Mucosa of gallbladder (tissue), 1 donor: ENCODE results near the gene ACTMAP. TPM values are rescaled to one million over a fixed set of nuclear protein-coding genes. Genes with fewer than 3 reads are reported as not detected.
"Not testable (repeated sequence)": the region's sequence is repeated elsewhere in the genome, so short reads cannot be mapped to it uniquely, and the experiment has no call there.

Source experiments
- DNase-seq: peaks from one replicate; pipeline ENCODE4 v3.0.0-alpha.2; 2020; ENCODE audit warnings: low spot score
- total RNA-seq: library from RNA; stranded (reverse); gene quantifications from one replicate; pipeline ENCODE4 v1.2.1, GENCODE V29; 2021
- donor health status: DM: no; HTN: no; CAD: no.

Gene ACTMAP, protein sequence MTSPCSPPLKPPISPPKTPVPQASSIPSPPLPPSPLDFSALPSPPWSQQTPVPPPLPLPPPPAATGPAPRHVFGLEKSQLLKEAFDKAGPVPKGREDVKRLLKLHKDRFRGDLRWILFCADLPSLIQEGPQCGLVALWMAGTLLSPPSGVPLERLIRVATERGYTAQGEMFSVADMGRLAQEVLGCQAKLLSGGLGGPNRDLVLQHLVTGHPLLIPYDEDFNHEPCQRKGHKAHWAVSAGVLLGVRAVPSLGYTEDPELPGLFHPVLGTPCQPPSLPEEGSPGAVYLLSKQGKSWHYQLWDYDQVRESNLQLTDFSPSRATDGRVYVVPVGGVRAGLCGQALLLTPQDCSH
- 11.6 TPM for total RNA-seq

GRCh38 chr19:40750058-40750873 is at the start of gene ACTMAP:
Gene ACTMAP (minus strand): TSS chr19:40750477. CDS start chr19:40749803, 674 bp downstream.
- peak; percentile 100 for DNase-seq

DNA sequence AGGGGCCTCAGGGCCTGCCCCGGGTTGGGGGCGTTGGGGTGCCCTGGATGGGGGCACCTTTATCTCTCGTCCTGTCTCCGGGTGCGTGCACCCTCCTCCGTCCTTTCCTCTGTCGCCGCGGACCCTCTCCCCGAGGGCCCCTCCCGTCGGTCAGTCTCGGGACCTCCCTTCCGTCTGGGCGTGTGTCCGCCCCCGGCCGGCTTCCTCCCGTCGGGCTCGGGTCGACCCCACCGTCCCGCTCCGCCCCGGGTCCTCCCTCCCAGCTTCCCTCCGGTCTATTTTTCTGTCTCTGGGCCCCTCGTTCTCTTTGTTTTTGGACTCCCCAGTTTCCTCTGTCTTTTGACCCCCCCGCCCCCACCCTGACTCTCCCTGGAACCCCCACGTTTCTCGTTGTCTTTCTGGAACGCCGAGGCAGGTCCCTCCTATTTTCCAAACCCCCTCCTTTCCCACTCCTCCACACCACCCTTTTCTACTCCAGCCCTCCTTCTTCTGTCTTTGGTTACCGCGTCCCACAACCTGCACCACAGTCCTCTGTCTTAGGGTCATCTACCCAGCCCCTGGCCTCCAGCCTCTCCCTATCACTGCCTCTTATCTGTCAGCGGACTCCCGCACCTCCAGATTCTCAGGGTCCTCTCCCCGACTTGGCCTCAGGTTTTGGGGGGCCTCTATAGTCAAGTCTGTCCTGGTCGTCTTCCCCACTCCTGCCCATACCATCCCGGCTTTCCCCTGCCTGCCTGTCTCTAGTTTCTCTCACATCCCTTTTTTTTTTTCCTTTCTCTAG is 49.5 kb upstream of the ACTMAP start:
- no peak for DNase-seq

GRCh38 chr19:40798683-40799557 is 48.6 kb upstream of the ACTMAP start, which contains the start of gene EGLN2:
Gene EGLN2 (plus strand): TSS chr19:40799191. CDS start chr19:40800573, 1,382 bp downstream.
- peak; percentile 100 for DNase-seq

DNA sequence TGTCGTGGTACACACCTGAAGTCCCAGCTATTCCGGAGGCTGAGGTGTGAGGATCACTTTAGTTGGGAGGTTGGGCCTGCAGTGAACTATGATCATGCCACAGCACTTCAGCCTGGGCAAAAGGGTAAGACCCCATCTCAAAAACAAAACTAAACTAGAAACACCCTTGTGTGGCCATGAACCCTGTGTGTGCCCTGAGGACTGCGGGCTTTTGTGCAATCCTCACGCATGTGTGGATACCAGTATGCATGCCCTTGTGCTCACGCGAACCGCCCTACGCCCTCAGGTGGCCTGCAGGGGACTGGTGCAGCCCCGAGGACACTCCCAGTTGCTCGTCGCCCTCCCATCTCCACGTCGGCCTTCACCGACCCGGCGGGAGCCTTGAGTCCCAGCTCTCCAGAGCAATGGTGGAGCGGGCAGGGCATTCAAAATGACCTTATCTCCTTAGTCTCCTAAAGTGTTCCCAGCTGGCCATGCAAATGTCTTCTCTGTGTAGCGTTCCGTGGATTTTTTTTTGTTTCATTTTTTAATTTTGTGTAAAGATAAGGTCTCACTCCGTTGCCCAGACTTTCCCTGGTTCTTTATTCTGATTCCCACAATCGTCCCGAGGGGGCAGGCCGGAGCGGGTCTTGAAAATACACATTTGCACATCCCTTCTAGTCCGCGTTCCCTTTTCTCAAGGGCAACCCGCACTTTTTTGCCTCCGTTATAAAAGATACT is 47.8 kb upstream of the ACTMAP start:
- no peak for DNase-seq

GRCh38 chr19:40797166-40797962 is 47.1 kb upstream of the ACTMAP start:
- no peak for DNase-seq

GRCh38 chr19:40791996-40792395 is 41.7 kb upstream of the ACTMAP start:
- no peak for DNase-seq

DNA sequence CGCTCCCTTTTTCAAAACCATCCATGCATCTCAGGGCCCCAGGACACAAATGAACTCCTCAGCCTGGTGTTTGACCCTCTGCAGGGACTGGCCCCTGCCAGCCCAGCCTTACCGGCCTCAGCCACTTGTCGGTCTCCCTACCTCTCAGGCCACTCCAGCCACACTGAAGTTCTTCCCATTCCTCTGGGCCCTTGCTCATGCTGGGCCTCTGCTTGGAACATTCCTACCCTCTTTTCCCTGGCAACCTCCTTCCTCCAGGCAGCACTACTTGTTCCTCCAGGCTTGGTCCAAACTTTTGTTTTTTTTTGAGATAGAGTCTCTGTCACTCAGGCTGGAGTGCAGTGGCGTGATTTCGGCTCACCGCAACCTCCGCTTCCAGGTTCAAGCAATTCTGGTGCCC is 41.1 kb upstream of the ACTMAP start:
- no peak for DNase-seq

- DNase-seq, result no peak
These were observed 36.1 kb upstream of the ACTMAP start for GRCh38 chr19:40786060-40787037.

GRCh38 chr19:40785526-40785925 is 35.2 kb upstream of the ACTMAP start:
- no peak for DNase-seq

- DNase-seq, result not testable (repeated sequence)
These were observed 33.9 kb upstream of the ACTMAP start for GRCh38 chr19:40784146-40784545.

- no peak for DNase-seq
These were observed 33.4 kb upstream of the ACTMAP start for GRCh38 chr19:40783711-40784110.

- DNase-seq, result no peak
These were observed 30.9 kb upstream of the ACTMAP start for GRCh38 chr19:40781140-40781539.

GRCh38 chr19:40780582-40780981 is 30.3 kb upstream of the ACTMAP start:
- no peak for DNase-seq

DNA sequence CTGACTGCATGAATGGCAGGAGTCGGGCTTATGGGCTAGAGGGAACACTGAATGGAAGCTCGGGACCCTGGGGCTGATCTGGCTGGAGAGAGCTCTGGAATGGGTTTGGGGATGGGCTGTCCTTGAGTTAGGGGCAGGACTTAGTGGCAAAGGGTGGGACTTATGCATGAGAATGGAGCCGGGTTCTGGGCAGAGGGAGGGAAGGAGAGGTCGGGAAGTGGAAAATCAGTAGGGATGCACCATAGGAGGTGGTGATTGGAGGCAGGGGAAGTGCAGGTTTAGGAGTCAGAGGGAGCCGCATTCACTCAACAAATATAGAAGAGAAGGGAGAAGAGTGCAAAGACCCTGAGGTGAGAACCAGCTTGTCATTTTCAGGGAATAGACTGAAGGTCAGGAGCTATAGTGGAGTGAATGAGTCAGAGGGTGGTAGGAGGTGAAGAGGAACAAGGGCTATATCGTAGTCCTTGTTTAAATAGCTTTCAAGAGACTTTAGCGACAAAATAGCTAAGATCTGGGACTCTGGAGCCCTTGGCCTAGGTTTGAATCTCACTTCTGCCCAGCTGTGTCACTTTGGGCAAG is 28.5 kb upstream of the ACTMAP start:
- no peak for DNase-seq

GRCh38 chr19:40777937-40778705 is 27.8 kb upstream of the ACTMAP start, which contains the start of gene RAB4B:
Gene RAB4B (plus strand): TSS chr19:40778247. CDS start chr19:40778376, 129 bp downstream.
- peak; percentile 100 for DNase-seq

DNA sequence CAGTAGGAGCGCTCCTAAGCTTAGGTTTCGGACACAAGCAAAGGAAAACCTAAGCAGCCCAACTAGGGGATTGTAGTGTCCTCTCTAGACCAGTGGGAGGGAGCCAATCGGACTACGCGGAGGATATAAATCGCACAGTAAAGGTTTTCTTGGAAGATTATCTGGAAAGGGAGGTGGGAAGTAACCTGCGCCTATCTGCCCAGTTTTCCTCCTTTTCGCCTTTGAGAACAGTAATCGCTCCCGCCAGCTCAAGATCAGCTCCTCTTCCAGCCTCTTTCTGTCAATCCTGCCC is 27.3 kb upstream of the ACTMAP start:
- DNase-seq, result no peak

DNA sequence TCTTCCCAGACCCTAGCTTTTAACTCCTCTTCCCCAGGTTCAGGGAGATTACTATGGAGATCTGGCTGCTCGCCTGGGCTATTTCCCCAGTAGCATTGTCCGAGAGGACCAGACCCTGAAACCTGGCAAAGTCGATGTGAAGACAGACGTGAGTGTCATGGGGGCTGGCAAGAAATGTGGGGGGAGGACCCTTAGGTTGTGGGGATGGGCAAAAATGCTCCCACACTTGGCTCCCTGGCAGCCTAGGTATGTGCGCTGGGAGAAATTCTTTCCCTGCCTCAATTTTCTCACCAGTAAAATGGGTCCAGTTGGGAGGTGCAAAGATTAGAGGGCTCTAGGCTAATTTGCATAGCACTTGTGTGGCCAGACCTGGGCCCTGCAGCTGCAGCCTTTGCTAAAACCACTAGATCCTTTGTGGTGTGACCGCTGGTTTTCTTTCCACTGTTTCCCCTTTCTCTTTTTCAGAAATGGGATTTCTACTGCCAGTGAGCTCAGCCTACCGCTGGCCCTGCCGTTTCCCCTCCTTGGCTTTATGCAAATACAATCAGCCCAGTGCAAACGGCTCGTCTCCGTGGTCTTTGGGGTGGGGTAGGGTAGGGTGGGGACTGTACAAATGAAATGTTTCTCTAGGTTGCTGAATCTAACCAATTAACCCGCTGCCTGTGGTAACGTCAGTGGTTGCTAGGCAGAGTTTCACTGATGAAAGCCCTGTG is 26.8 kb upstream of the ACTMAP start:
- peak; percentile 96 for DNase-seq
